HG03558 (cell line): ENCODE results near the gene NVL.
"Not testable (repeated sequence)": the region's sequence is repeated elsewhere in the genome, so short reads cannot be mapped to it uniquely, and the experiment has no call there.

ENCODE experiments used
- ATAC-seq: cut with Tn5 transposase; IDR thresholded peaks from one replicate; pipeline ENCODE4 v1.9.1; 2021; ENCODE audit warnings: moderate number of reproducible peaks; ENCODE audit not compliant: unreplicated experiment; ENCODE audit errors: extremely low read depth

NVL gene

DNA sequence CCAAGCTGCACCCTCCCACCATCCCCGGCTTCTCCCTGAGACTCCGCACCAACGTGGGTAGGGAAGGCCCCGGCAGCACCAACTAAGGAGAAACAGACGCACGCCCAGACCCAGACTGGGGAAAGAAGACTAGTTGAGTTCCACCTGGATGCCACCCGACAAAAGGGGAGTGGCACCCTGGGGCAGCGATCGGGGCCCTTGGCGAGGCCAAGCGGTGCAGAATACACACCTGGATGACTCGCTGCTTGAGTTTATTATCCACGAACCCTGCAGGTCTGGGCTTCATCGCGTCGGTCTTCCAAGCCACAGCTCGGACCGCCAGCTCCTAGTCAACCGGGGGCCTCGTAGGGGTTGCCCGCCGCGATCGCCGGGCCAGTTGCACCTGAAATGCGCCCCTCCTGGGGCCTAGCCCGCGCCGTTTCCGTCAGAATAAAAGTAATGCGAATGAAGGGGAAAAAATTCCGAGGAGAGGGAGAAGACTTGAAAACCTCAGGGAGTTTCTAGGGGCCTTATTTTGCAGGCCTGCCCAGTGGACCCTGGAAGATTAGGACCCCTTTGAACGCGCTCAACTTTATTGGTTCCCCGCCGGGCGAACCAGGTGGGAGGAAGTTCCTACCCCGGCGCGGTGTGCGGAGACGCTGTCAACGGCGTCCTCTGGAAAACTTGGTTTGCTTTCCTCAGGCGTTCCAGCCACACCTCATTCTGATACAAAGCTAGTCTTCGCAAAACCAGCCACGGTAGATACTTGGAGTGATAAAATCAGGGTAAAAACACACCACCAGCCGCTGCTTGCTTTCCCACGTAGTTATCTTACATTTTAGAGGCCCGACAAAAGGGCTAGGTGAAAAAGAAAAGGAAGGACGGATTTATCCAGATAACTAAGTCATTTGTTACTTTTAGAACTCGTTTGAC lies at the start of gene NVL:
Gene NVL (minus strand): TSS at position 331 of the 912 bp plus-strand sequence. CDS start 45 bp downstream, at position 286.
- ATAC-seq, result peak; percentile 44

DNA sequence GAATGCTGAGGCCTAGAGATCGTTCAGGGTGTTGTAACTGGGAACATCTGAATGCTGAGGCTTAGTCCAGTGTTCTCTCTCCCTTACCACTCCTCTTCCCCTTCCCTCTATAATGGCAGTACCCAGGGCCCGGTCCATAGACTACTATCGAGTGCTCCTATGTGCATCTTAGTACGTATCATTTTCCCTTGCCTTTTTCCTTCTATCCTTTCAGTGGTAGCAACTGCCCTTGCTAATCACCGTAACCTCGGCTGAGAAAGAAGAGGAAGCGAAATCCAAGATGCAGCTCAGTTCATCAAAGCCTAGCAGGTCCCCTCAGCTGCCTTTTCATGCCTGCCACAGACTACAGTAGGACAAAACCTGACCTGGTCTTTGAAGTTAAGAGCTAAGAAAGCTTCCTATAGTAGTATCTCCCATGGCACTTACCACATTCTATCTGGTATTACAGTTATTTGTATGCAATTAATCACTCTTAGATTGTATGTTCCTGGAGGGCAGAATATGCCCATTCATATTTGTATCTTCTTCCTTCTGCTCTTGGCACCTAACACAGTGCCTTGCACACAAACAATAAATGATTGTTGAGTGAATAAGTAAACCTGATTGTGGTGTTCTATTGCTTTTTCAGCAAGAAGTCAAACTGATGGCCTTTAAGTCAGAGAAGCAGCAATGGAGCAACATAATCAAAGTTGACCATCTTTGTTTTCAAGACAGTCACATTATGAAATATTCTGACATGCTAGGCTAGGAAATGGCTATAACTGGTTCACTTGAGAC lies 49.1 kb upstream of the NVL start:
- no peak for ATAC-seq

DNA sequence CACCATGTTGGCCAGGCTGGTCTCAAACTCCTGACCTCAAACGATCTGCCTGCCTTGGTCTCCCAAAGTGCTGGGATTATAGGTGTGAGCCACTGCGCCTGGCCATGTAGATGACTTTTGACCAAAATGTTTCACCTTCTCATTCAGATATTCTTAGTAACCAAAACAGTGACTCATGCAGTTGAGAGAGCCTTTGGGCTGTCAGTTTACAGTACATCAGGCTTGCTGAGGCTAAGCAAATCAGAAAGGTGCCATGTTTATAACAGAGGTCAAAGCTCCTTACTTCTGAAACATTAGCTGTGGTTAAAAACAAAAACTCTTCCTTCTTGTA lies 47.7 kb upstream of the NVL start:
- peak; percentile 64 for ATAC-seq

DNA sequence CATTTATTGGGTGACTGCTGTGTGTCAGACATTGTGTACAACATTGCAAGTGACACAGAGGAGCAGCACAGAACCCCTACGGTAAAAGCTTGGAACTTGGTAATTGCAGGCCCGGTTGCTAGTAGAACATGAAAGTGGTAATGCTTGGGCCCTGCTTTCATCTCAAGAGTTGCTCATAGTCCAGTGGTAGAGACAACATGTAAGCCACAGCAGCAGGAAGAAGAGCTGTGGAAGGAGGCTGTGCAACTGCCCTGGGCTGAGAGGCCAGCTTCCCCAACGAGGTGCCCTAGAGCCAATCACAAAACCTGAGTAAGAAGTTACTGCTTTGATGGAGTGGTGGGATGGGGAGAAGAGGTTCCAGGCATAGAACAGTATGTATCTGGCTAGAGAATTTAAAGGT lies 45.1 kb upstream of the NVL start:
- ATAC-seq, result no peak

DNA sequence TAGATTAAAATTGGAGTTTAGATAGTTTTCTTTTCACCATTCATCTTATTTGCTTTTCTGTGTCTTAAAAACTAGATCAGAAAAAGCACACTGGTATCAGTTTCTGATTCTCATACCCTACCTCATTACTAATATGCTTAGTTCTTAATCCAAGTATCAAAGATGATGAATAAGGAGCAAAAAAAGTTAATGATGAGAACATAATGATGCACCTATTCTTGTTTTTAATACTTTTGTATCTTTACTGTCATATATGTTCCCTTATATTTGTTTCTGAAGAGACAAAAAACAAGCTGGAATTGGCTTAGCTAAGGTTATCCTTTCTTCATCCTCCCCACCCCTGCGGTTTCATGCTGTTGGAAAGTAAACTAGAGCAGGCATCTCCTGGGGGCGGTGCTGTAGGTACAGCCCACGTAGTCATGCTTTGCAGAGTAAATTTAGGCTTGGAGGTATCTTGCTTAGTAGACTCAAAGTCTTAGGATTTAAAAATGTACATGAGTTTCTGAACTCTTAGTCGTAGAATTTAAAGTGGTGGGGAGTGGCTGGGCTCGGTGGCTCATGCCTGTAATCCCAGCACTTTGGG lies 43.1 kb upstream of the NVL start:
- ATAC-seq, result no peak

DNA sequence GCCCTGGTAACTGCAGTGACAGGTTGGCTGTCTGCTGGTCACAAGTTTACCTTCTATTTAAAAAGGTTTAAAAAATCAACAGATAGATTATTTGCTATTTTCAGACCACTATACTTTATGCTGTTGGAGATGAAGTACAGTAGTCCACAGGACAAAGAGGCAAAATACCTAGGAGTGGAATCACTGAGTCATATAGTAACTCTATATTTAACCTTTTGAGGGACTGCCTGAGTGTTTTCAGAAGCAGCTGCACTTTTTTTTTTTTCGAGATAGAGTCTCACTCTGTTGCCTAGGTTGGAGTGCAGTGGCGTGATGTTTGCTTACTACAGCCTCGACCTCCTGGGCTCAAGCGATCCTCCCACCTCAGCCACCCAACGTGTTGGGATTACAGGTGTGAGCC lies 38.4 kb upstream of the NVL start:
- ATAC-seq, result peak; percentile 89

DNA sequence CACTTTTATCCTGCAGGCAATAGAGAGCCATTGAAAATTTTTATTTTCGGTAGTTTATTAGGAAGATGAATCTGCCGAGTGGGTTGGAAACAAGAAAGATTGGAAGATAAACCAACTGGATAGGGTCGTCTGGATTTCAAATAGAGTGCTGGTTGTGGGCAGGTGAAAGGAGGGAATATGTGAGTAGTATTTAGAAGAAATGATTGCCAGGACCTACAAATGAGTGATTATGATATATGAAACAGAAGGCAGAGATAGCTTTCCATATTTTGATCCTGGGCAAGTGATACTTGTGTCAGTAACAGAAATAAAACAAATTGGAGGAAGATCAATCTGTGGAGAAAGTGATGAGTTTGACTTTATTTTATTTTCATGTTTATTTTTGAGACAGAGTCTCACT lies 29.2 kb upstream of the NVL start:
- ATAC-seq, result no peak

DNA sequence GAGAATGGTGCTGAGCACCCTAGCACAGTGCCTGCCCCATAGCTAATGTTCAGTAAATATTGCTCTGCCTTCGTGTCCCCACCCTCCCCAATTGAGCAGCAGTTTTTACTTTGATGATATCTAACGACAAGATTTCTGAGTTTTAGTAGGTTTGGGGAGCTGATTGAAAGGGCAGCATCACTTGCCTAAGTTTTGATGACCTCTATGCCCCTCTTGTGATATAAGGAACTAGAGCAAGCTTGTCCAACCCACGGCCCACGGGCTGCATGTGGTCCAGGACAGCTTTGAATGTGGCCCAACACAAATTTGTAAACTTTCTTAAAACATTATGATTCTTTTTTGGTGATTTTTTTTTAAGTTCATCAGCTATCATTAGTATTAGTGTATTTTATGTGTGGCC lies 28.3 kb upstream of the NVL start:
- ATAC-seq, result no peak

DNA sequence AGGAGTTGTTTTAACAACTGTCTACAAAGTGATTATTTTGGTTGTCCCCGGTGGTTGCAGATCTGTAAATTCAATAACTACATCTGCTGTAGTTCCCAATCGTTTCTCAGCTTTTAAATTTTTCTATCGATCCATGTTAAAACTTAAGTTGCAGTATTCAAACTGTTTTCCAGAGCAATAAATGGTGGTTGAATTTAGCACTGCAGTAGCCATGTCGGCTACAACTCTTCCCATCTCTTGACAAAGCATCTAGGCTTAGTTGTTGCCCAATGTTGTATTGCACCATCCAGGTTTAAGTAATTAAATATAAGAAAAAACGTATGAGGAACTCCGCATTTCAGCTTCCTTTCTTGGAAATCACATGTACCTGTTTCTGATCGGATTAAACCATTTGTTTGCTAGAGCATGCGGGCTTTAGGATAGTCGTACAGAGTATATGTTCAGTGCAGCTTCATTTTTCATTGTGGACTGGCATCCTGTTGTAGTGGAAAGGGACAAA lies 27.7 kb upstream of the NVL start:
- no peak for ATAC-seq

DNA sequence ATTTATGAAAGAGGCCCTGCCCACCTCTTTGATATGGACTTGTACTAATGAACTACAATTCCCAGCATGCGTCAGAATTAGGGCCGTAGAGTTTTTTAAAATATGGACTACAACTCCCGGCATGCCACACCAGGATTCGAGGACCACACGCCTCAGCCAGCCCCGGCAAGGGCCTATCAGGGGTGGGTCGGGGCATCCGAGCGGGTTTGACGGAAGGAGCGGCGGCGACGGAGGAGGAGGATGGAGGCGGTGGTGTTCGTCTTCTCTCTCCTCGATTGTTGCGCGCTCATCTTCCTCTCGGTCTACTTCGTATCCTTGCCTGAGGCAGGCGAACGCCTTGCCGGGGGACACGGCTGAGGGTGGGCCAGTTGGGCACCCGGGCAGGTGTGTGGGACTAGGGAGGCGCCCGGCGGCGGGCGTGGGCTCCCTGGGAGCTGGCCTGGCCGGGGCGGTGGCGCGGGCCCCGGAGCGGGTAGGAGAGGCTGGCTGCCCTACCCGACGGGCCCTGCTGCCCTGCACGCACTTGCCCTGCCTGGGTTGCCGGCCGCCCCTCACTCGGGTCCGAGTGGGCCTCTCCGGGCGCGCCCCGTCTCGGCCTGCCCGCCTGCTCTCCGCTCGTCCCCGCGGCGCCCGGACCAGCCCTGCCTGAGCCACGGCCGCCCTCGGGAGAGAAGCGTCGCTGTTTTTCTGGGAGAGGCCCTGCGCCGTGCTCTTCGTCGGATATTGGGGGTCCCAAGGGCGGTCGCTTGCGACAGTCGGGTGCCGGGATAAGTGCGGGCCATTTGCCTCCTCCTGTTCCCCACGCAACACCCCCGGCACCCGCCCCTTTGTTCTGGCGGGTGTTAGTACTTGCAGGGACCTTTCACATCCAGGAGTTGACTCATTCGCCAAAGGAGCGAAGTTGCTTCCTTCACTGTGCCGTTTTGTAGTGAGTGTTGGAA lies 27.0 kb upstream of the NVL start, which contains the start of gene CNIH4:
Gene CNIH4 (plus strand): TSS at position 195 of the 941 bp plus-strand sequence. CDS start 46 bp downstream, at position 241.
- peak; percentile 92 for ATAC-seq

DNA sequence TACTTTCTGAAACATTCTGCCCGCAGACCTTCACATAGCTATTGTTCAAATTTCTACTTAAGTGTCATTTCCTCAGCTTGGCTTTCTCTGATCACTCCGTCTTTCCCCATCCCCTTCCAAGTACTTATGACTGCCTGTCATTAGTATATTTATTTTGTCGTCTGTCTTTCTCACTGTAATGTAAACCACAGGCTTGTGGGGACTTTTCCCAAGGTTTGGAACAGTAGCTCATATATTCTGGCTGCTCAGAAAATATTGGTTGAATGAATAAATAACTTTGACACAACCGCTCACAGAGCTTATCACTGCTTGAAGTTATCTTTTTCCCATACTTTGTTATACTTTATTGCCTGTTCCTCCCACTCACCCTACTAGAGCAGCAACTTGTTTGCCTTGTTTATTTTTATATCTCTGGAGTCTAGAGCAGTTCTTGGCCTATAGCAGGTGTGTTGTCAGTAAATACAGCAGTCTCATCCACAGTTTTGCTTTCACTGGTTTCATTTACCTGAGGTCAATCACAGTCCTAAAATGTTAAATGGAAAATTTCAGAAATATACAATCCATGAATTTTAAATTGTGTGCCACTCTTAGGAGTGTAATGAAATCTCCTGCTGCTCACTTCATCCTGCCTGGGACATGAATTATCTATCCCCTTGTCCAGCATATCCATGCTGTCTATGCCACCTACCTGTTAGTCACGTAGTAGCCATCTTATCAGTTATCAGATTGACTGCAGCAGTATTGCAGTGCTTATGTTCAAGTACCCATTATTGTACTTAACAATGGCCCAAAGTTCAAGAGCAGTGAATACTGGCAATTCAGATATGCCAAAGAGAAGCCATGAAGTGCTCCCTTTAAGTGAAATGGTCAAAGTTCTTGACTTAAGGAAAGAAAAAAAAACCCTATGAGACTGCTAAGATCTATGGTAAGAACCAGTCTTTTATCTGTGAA lies 24.3 kb upstream of the NVL start:
- ATAC-seq, result no peak

DNA sequence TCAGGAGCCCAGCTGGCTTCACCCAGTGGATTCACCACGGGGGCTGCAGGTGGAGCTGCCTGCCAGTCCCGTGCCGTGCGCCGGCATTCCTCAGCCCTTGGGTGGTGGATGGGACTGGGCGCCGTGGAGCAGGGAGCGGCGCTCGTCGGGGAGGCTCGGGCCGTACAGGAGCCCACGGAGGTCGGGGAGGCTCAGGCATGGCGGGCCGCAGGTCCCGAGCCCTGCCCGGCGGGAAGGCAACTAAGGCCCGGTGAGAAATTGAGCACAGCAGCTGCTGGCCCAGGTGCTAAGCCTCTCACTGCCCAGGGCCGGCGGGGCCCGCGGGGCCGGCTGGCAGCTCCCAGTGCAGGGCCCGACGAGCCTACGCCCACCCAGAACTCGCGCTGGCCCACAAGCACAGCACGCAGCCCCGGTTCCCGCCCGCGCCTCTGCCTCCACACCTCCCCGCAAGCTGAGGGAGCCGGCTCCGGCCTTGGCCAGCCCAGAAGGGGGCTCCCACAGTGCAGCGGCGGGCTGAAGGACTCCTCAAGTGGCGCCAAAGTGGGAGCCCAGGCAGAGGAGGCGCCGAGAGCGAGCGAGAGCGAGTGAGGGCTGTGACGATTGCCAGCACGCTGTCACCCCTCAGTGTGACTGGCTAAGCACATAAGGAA lies 22.6 kb upstream of the NVL start:
- not testable (repeated sequence) for ATAC-seq

DNA sequence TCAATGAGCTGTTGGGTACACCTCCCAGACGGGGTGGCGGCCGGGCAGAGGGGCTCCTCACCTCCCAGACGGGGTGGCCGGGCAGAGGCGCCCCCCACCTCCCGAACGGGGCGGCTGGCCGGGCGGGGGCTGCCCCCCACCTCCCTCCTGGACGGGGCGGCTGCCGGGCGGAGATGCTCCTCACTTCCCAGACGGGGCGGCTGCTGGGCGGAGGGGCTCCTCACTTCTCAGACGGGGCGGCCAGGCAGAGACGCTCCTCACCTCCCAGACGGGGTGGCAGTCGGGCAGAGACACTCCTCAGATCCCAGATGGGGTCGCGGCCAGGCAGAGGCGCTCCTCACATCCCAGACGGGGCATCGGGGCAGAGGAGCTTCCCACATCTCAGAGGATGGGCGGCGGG lies 19.7 kb upstream of the NVL start:
- not testable (repeated sequence) for ATAC-seq

DNA sequence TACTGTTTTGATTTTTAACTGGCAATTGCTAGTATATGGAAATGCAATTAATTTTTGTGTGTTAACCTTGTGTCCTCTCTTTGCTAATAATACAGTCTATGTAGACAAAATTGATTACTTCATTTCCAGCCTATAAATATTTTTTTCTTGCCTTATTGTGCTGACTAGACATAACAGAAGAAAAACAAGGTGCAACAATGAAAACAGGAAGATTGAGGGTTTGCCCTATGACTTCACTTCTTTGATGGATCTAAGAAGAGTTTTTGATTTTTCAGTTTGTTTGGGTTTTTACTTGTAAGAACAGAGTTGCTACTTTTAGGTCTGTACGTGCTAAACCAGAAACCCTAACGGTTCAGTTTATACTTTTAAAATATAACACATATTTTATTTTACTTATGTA lies 18.2 kb upstream of the NVL start:
- no peak for ATAC-seq

DNA sequence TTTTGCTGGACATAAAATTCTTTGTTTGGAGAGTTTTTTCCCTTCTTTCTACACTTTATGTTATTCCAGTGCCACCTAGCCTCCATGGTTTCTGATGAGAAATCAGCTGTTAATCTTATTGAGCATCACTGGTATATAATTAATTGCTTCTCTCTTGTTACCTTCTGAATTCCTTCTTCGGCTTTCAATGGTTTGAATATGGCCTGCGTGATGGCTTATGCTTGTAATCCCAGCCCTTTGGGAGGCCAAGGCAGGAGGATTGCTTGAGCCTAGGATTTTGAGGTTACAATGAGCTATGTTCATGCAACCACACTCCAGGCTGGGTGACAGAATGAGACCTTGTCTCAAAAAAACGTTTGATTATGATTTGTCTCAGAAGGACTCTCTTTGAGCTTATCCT lies 13.7 kb upstream of the NVL start:
- no peak for ATAC-seq

DNA sequence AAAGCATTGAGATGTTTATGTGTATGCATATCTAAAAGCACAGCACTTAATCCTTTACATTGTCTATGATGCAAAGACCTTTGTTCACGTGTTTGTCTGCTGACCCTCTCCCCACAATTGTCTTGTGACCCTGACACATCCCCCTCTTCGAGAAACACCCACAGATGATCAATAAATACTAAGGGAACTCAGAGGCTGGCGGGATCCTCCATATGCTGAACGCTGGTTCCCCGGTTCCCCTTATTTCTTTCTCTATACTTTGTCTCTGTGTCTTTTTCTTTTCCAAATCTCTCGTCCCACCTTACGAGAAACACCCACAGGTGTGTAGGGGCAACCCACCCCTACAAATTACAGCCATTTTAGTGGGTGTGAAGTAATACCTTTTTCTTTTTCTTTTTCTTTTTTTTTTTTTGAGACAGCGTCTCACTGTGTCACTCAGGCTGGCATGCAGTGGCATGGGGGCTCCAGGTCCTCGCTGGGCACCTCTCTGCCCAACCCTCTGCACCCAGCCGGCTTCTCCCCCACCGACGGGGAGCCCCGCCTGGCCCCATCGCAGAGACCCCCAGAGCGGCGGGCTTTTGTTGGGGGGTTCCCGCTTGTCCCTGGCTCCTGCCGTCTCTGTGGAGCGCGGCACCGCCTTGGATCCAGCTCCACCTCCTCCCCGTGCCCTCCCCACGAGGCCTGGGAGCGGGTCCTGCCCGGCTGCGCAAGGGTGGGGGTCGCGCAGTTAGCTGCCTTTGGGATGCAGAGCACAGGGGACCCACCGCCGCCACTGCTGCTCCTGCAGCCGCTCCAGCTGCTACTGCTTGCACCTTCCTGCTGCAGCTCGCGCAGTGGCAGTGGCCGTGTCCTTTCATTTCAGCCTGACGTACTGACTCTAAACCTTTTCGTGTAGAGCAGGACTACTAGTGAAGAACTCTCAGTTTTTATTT lies 10.7 kb upstream of the NVL start:
- not testable (repeated sequence) for ATAC-seq

DNA sequence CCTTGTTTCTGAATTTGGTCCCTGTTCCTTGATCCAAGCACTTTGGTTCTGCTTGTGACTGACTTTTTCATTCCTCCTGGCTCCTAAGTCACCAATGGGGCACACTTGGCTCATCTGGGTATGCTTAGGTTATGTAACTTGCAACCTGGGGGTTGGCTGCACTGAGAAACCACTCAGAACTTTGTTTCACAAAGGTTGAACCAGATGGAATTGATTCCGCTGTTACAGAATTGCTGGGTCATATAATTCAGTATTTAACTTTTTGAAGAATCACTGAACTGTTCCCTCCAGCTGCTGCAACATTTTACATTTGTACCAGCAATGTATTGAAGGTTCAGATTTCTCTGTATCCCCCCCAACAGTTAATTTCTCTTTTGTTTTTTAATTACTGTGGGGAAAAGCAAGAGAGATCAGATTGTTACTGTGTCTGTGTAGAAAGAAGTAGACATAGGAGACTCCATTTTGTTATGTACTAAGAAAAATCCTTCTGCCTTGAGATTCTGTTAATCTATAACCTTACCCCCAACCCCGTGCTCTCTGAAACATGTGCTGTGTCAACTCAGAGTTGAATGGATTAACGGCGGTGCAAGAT lies 9.6 kb upstream of the NVL start:
- no peak for ATAC-seq
